Parathyroid adenoma (tissue), 2 donors: ENCODE data around the gene FKBP5.

ENCODE experiments used
- H2AFZ ChIP-seq: fragments of 300-600 bp; sonication (generic); one replicate; pipeline ENCODE4 v1.7.0; 2017; ENCODE audit warnings: antibody characterized with exemption, mild to moderate bottlenecking
- H3K27ac ChIP-seq: fragments of 300-600 bp; sonication (generic); one replicate; pipeline ENCODE4 v1.7.0; 2017
- H3K27me3 ChIP-seq: fragments of 300-600 bp; sonication (generic); one replicate; pipeline ENCODE4 v1.7.0; 2017; ENCODE audit warnings: low read length; ENCODE audit not compliant: control insufficient read depth, insufficient read depth
- H3K36me3 ChIP-seq: fragments of 300-600 bp; sonication (generic); one replicate; pipeline ENCODE4 v1.7.0; 2017; ENCODE audit warnings: low read length; ENCODE audit not compliant: control insufficient read depth, insufficient read depth
- H3K4me1 ChIP-seq: fragments of 300-600 bp; sonication (generic); one replicate; pipeline ENCODE4 v1.7.0; 2017; ENCODE audit warnings: control low read depth
- H3K4me2 ChIP-seq: fragments of 300-600 bp; sonication (generic); one replicate; pipeline ENCODE4 v1.7.0; 2017; ENCODE audit warnings: low read length
- H3K4me3 ChIP-seq: fragments of 300-600 bp; sonication (generic); one replicate; pipeline ENCODE4 v1.7.0; 2017; ENCODE audit warnings: low read depth, low read length
- H3K79me2 ChIP-seq: fragments of 300-600 bp; sonication (generic); one replicate; pipeline ENCODE4 v1.7.0; 2017; ENCODE audit warnings: control low read depth
- H3K9ac ChIP-seq: fragments of 300-600 bp; sonication (generic); one replicate; pipeline ENCODE4 v1.7.0; 2017; ENCODE audit warnings: mild to moderate bottlenecking
- H3K9me3 ChIP-seq: fragments of 300-600 bp; sonication (generic); one replicate; pipeline ENCODE4 v1.7.0; 2017; ENCODE audit warnings: low read length; ENCODE audit not compliant: control insufficient read depth
- CTCF ChIP-seq: fragments of 300-600 bp; sonication (generic); IDR thresholded peaks from one replicate; pipeline ENCODE4 v1.7.0; 2017; ENCODE audit warnings: antibody characterized with exemption, mild to moderate bottlenecking
- donor health status: primary hyperparathyroidism.

The FKBP5 gene

GRCh38 chr6:35635601-35636597, 52.8 kb downstream of the FKBP5 start:
- Histone ChIP-seq H3K27me3 (no peaks in the 10 kb centered on the region), H3K4me3 (no peak overlapping the region), H2AFZ (no peak overlapping the region), H3K4me1 (no peaks in the 10 kb centered on the region), H3K4me2 (no peak overlapping the region), H3K9ac (no peak overlapping the region), H3K36me3 (no peaks in the 10 kb centered on the region), H3K9me3 (no peaks in the 10 kb centered on the region), H3K27ac (no peak overlapping the region), H3K79me2 (no peaks in the 10 kb centered on the region)
- no peak for TF ChIP-seq CTCF

DNA sequence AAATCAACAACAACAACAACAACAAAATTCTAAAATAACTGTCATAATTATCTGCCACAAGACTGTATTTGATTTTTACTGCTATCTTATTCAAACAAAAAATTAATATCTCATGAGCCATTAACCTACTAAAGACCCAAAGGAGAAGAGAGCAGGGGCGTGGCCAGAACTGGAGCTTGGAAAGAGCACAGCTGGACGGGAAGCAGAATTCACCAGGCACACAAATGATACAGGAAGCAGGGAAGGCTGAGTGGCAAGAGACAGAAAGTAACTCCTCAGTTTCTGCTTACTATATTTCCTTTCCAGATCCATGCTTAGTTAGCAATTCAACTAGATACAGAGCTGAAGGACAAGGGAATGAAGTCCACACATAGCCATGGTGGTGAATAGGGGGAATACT, 54.4 kb downstream of the FKBP5 start:
- Histone ChIP-seq H3K36me3 (no peaks in the 10 kb centered on the region), H3K4me1 (no peaks in the 10 kb centered on the region), H3K27ac (no peak overlapping the region), H3K9me3 (no peaks in the 10 kb centered on the region), H3K79me2 (peaks cover 4% of the 10 kb centered on the region), H3K9ac (no peak overlapping the region), H3K4me2 (no peak overlapping the region), H3K27me3 (no peaks in the 10 kb centered on the region), H2AFZ (no peak overlapping the region), H3K4me3 (no peak overlapping the region)
- TF ChIP-seq CTCF, result no peak

DNA sequence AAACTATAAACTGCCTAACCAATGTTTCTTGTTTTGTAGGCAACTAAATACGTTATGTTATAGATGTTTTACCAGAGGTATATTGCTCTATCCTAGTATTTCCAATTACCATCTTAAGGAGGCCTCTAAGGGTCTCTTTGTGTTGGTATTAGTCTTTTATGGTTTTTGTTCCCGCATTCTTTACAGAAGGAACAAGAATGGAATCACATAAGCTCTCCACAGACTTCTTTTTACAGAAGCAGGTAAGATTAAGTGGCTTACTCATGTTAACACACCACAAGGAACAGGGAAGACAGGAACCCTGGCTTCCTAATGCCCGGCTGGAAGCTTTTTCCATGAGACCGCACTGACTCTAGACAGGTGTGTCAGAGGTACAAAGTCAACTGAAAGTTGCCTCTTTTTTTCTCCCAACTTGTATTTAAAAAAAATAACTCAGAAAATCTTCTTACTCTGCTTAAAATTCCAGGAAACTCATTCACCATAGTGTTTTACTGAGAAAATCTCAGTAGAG, 55.1 kb downstream of the FKBP5 start:
- no peaks in the 10 kb centered on the region for H3K4me1 ChIP-seq
- H2AFZ ChIP-seq, result no peak overlapping the region
- no peak overlapping the region for H3K4me3 ChIP-seq
- no peak overlapping the region for H3K4me2 ChIP-seq
- no peak overlapping the region for H3K9ac ChIP-seq
- no peak overlapping the region for H3K27ac ChIP-seq
- H3K9me3 ChIP-seq, result no peaks in the 10 kb centered on the region
- no peaks in the 10 kb centered on the region for H3K27me3 ChIP-seq
- H3K79me2 ChIP-seq, result peaks cover 4% of the 10 kb centered on the region
- H3K36me3 ChIP-seq, result no peaks in the 10 kb centered on the region
- TF ChIP-seq CTCF, result no peak

DNA sequence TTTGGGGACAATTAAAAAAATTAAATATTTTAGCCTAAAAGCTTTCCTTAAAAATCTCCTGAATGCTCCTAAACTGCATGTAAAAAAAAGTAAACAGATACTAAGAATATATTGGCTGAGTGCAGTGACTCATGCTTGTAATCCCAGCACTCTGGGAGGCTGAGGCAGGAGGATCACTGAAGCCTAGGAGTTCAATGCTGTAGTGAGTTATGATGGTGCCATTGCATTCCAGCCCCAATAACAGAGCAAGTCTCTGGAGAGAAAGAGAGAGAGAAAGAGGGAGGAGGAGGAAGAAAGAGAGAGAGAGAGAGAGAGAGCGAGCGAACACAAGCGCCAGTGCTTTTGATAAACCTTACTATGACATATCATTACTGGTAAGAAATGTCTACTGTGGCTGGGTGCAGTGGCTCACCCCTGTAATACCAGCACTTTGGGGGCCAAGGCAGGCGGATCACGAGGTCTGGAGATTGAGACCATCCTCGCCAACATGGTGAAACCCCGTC, 58.8 kb downstream of the FKBP5 start:
- Histone ChIP-seq H3K79me2 (peaks cover 4% of the 10 kb centered on the region), H3K4me2 (no peak overlapping the region), H2AFZ (no peak overlapping the region), H3K4me1 (no peaks in the 10 kb centered on the region), H3K27ac (no peak overlapping the region), H3K27me3 (no peaks in the 10 kb centered on the region), H3K4me3 (no peak overlapping the region), H3K9me3 (no peaks in the 10 kb centered on the region), H3K36me3 (no peaks in the 10 kb centered on the region), H3K9ac (no peak overlapping the region)
- no peak for TF ChIP-seq CTCF
